NCI-H2171 treated with DMSO at 0.1 percent for 48 hours (cell line): ENCODE results near the gene AUP1.

Experiments
- DNase-seq: peaks from one replicate; lab custom pipeline; 2025; lab: John Stamatoyannopoulos, UW

AUP1 gene

DNA sequence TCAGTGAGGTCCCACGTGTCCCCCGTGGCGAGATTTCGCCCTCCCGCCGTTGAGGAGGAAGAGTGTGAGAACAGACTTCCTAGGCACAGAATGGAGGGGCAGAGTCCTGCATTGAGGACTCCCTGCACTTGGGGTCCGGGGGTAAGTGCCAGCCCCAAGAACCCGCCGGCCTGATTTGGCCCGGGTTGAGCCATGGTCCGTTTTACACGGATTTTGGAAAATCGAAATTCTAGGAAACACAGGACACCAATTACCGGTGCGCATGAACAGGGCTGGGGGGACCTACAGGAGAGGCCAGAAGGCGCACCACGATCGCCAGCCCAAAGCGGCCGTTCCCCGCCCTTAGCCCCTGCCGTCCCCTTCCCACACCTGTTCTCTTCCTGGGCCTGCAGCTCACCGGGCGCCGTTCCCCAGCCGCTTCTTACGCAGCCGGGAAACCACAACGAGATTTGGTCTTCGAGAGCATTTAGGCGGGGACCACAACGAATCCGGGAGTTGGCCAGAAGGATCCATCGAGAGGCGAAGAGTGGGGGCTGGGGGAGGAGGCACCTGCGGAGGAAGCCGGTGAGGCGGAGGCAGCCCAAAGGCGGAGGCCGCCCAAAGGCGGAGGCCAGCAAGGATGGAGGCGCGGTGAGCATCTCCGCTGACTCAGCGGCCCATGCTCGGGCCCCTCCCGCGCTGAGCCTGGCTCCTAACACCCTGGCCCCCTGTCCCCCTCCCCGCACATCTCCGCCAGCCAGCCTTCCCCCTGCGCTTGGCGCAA is 15.7 kb downstream of the AUP1 start:
- DNase-seq = peak; percentile 30

DNA sequence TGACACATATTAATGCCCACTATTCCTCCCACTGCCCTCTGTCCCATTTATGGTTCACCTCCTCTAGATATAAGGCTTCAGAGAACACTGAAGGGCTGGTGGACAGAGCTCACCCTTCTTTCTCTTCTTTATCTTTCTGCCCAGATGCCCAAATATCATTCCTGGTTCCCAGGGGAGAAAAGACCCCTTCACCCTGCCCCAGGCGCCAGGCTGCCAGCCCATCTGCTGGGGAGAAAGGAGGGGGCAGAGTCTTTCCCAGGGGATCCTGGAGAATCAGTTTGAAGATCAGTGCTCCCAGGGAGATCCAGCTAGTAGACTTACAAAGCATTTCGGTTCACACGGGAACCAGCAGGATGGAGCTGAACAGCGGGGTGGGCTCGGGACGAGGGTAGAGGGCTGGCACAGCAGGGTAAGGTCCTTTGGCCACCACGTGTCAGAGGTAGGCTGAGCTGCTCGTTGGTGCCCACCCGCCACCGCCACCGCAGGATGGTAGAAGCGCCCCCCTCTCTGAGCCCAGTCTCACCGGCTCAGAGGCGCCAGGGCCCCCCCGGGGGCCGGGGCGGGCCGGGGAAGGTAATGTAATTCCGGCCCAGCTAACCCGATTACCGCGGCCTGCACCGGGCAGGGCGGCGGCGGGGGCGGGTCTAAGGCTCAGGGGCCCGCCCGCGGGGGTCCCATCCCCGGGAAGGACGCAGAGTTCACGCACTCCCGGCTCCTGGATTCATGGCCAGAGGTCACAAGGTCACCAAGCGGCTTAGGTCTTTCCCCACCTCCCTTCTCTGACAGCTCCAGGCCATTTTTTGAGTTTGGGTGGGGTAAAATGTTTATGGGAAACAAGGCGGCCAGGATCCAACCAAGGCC is 16.5 kb downstream of the AUP1 start:
- peak; percentile 42 for DNase-seq

GRCh38 chr2:74511104-74511989 is 18.2 kb downstream of the AUP1 start:
- DNase-seq = no peak

GRCh38 chr2:74510272-74510671 is 19.2 kb downstream of the AUP1 start:
- no peak for DNase-seq

DNA sequence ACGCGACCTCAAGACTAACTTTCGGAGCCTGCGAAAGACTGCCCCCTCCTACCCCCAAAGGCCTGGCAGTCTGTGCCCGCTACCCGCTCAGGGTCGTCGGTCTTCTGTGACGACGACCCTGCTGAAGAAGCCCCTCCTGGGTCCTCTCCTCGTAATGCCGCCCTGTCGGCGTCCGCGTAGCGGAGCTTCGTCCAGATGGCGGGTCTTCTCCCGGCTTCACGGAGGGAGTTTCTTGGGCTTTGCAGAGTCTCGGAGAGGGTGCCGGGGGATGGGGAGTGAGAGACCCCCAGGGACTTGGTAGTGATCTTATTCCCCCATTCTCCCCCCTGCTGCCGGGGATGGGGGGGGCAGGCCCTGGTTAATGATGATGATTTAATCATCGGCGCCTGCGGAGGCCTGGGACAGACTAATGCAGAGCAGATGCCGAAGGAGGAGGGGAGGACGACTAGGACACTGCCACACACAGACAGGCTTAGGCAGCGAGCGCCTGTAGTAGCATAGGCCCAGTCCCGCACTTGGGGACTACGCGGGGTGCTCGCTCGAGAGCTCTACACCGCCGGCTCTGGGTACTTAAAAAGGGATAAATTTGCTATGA is 21.5 kb downstream of the AUP1 start:
- DNase-seq = peak; percentile 89

DNA sequence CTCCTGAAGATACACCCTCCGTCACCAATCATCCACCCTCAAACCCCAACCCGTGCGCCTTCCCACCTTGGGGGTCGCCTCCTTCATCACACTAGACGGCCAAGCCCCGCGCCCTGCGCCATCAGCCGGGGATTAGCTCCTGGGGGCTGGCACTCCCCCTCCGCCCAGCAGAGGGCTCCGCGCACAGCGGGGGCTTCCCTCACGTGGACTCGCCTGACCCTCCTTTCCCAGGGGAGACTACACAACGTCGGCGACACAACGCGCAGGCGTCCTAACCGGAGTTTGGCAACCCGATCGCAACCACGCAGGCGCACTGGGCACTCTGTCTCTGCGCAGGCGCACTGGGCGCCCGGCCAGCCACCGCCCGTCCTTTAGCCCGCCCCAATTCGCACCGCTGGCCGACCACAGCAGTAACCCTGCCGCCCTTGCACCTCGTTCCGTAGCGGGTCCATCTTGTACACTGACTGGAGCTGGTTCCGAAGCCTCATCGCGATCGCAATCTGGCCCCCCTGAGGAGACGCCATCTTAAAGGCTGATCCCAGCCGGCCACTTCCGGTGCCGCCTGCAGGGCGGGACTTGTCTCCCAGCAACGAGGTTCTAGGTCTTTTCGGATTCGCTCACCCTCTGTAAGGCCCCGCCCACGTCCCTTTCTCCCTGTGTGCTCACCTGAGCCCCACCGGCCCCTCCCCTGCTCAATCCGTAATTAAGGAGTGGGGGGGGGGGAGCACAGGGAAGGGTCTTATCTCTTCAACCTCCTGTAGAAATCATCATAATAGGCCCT is 22.2 kb downstream of the AUP1 start, which contains the start of gene PCGF1:
Gene PCGF1 (minus strand): TSS at position 551 of the 781 bp plus-strand sequence. CDS start 27 bp downstream, at position 524.
- DNase-seq = peak; percentile 99

- DNase-seq = no peak
These were observed 23.9 kb downstream of the AUP1 start for GRCh38 chr2:74505448-74506246.

DNA sequence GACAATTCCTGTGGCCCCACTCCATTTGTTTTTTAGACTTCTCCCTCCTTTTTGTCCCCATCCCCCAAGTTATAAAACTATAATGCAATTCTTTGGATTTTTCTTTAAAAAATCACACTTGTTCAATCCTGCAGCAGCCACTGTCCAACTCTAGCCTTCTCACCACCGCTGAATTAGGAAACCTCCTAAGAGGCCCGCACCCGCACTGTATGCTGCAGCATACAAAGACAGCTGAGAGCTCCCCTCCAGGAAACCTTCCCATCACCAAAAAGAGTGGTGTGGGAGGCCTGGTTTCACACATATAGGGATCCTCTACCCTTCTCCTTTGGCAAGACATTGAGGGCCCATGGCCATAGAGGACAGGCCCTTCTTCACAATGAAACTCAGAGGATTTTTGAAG is 24.9 kb downstream of the AUP1 start:
- DNase-seq = no peak

- DNase-seq = no peak
These were observed 25.7 kb downstream of the AUP1 start for GRCh38 chr2:74503506-74504475.

- no peak for DNase-seq
These were observed 26.6 kb downstream of the AUP1 start for GRCh38 chr2:74502720-74503505.

DNA sequence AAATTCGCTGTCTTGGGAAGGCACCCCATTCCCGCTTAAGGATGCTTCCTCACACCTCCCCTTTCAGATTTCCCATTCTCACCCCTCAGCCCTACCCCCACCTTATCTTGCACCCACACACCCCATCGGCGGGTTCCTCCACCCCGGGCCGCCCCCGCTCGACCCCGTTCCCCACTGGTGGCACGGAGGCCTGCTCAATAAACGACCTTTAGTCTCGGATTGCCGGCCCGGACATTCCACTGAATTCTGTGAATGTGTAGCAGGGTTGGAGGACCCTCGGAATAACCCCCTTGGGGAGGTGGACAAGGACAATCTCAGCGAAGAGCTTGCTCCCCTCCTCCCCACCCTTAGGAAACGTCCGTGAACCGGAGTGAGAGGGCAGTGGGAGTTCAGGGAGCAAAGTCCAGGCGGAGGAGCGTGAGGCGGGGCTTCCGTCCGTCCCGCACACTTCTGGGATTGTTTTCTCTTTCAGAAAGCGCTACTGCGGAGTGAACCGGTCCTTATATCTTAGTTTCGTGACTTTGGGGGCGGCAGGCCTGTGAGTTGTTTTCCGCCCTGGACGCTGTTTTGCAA is 27.3 kb downstream of the AUP1 start:
- DNase-seq = no peak

DNA sequence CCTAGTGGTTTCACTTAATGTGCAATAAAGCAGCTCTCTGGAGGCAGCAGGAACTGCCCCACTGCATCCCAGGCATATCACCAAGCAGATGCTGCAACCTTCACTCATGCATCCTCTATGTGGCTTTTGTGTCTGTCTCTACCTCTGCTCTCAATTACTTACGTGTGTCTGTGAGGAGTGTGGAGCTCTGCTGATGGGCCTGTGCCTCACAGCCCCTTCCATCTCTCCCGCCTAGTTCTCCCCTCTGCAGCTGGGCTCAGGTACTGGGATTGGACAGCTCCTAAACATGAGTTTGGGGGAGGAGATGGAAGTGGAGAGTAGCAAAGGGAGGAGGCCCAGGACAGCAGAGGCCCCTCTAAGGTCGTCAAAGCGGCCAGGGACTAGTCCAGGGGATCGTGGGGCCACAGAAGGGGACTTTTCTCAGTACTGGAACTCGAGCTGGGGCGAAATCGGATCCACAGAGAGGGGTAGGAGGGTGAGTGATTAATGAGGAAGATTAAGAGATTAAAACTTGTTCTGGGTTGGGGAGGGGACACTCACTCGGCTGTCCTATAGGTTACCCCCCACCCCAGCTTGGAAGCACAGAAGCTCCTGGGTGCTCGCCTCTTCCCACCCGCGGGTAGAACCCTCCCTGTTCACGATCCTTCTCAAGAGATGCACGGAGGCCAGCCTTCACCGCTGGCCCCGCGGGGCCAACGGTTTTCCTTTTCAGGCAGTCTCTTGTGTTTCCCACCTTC is 28.0 kb downstream of the AUP1 start:
- no peak for DNase-seq

- no peak for DNase-seq
These were observed 28.9 kb downstream of the AUP1 start for GRCh38 chr2:74500578-74500946.

DNA sequence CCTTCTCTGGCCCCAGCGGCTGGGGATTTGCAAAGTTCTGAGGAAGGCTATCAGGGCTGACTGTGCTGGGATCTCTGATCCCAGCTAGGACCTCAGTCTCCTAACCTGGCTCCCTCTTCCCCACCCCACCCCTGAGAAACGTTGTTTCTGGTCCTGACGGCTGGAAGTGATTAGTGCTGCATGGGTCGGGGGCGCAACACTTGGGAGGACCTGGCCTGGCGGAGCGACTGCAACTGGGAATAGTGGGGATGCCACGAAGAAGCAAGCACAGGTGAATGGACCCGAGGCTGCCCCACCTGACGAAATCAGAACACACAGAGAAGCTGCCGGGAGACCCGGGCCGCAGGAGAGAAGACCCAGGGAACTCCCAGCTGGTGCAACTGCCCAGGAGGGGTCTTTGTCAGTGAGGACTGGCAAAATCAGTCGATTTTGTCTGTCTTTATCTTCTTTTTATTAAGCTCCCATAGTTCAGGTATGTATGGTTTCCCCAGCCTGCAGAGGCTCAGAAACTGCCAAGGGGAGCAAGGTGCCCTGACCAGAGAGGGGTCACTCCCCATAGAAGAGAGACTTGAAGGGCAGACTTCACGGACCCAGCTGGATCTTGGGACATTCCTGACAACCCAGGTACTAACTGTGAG is 29.4 kb downstream of the AUP1 start:
- no peak for DNase-seq

DNA sequence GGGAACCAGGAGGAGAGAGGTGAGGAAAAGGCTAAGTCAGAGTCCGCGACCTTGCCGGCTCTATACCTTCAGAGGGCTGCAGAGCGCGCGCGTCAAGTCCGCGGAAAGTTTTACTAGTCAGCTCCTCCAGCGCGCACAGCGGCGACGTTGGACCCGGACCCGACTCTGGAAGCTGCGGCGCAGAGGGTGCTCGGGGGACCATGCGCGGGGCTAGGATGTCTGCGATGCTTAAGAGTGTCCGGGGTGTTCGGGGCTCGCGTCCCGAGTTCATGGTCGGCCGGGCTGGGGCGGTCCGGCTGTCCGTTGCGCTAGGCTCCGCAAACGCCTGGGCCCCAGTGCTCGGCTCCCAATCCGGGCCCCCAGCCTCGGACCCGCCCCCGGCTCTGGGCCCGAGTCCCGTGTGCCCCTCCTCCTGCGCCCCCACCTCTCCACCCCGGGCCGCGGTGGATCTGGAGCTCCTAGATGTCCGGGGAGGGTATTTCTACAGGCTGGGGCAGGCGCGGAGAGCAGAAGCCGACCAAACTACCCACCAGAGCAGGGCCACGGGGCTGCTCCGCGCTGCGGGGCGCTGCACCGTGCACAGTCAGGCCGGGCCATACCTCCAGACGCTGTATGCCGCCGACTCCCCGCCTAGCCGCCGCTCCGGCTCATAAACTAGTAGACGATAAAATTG is 30.1 kb downstream of the AUP1 start, which contains the start of gene LBX2:
Gene LBX2 (minus strand): TSS at position 337 of the 673 bp plus-strand sequence. CDS start 66 bp downstream, at position 271.
- DNase-seq = no peak
